HEK293 (cell line): ENCODE data around the gene GSK3B.

Experiments
- CTCF ChIA-PET: fragments of 350-600 bp; formaldehyde crosslinking; extraction: SDS; loops from one replicate; lab custom pipeline; 2021; ENCODE audit warnings: antibody characterized with exemption; lab: Yijun Ruan, JAX
- POLR2A ChIA-PET: fragments of 300-600 bp; formaldehyde crosslinking; extraction: SDS; loops from one replicate; lab custom pipeline; 2020; ENCODE audit warnings: antibody characterized with exemption, inconsistent platforms; lab: Yijun Ruan, JAX
- H3K27ac ChIP-seq: fragments of 200-500 bp; sonication (Bioruptor generic); 2 replicates; pipeline ENCODE4 v1.5.1; 2014; ENCODE audit warnings: low read depth, low read length, control low read depth, inconsistent platforms; ENCODE audit errors: extremely low read depth
- H3K36me3 ChIP-seq, 2 experiments: fragments of 200-500 bp in 1 of 2; sonication (Bioruptor generic) in 1 of 2; 1 replicate in 1 of 2; 2 replicates in 1 of 2; pipeline ENCODE4 v1.5.1; 2014 to 2017; ENCODE audit warnings: inconsistent platforms in 2 of 2, low read length in 2 of 2; ENCODE audit not compliant: control insufficient read depth in 2 of 2, insufficient read depth in 1 of 2
- H3K4me1 ChIP-seq: fragments of 200-500 bp; sonication (Bioruptor generic); 2 replicates; pipeline ENCODE4 v1.5.1; 2014; ENCODE audit warnings: mild to moderate bottlenecking, low read length, inconsistent platforms; ENCODE audit not compliant: control insufficient read depth, insufficient read depth
- H3K4me3 ChIP-seq: 2 replicates; pipeline ENCODE4 v1.5.1; 2011; ENCODE audit warnings: low read depth, mild to moderate bottlenecking, control low read depth, low read length, moderate library complexity
- H3K9me3 ChIP-seq: fragments of 200-500 bp; sonication (Bioruptor generic); 2 replicates; pipeline ENCODE4 v1.5.1; 2014; ENCODE audit warnings: low read depth, low read length, inconsistent platforms; ENCODE audit not compliant: control insufficient read depth, insufficient read depth
- GLIS1 ChIP-seq: fragments of 450-650 bp; formaldehyde crosslinking; IDR thresholded peaks from 2 replicates; pipeline ENCODE4 v1.5.1; 2016; ENCODE audit warnings: missing biosample characterization, missing genetic modification characterization
- YY2 ChIP-seq: fragments of 450-650 bp; formaldehyde crosslinking; IDR thresholded peaks from 2 replicates; pipeline ENCODE4 v1.5.1; 2016; ENCODE audit warnings: missing biosample characterization, missing genetic modification characterization
- ZBTB17 ChIP-seq: fragments of 450-650 bp; formaldehyde crosslinking; IDR thresholded peaks from 2 replicates; pipeline ENCODE4 v1.5.1; 2016; ENCODE audit warnings: missing biosample characterization, missing genetic modification characterization
- ZBTB49 ChIP-seq: fragments of 450-650 bp; formaldehyde crosslinking; IDR thresholded peaks from 2 replicates; pipeline ENCODE4 v1.5.1; 2016; ENCODE audit warnings: missing biosample characterization, missing genetic modification characterization, low read depth
- ZFHX2 ChIP-seq: fragments of 450-650 bp; formaldehyde crosslinking; conservative IDR thresholded peaks from 2 replicates; pipeline ENCODE4 v1.5.1; 2016; ENCODE audit warnings: missing biosample characterization, missing genetic modification characterization
- ZNF121 ChIP-seq: fragments of 450-650 bp; formaldehyde crosslinking; IDR thresholded peaks from 2 replicates; pipeline ENCODE4 v1.5.1; 2016; ENCODE audit warnings: missing biosample characterization, missing genetic modification characterization
- ZNF169 ChIP-seq: fragments of 450-650 bp; formaldehyde crosslinking; IDR thresholded peaks from 2 replicates; pipeline ENCODE4 v1.5.1; 2016; ENCODE audit warnings: missing biosample characterization, missing genetic modification characterization
- ZNF18 ChIP-seq: fragments of 450-650 bp; formaldehyde crosslinking; IDR thresholded peaks from 2 replicates; pipeline ENCODE4 v1.5.1; 2016; ENCODE audit warnings: missing biosample characterization, missing genetic modification characterization
- ZNF184 ChIP-seq: fragments of 450-650 bp; IDR thresholded peaks from 2 replicates; pipeline ENCODE4 v1.5.1; 2018; ENCODE audit warnings: missing biosample characterization, mild to moderate bottlenecking, missing genetic modification characterization
- ZNF24 ChIP-seq: fragments of 450-650 bp; formaldehyde crosslinking; IDR thresholded peaks from 2 replicates; pipeline ENCODE4 v1.5.1; 2016; ENCODE audit warnings: missing biosample characterization, missing genetic modification characterization
- ZNF350 ChIP-seq: fragments of 450-650 bp; formaldehyde crosslinking; IDR thresholded peaks from 2 replicates; pipeline ENCODE4 v1.5.0; 2017; ENCODE audit warnings: missing biosample characterization, mild to moderate bottlenecking, missing genetic modification characterization
- ZNF366 ChIP-seq: fragments of 450-650 bp; formaldehyde crosslinking; conservative IDR thresholded peaks from 2 replicates; pipeline ENCODE4 v1.5.1; 2016; ENCODE audit warnings: missing biosample characterization, missing genetic modification characterization
- ZNF416 ChIP-seq: fragments of 450-650 bp; formaldehyde crosslinking; IDR thresholded peaks from 2 replicates; pipeline ENCODE4 v1.5.1; 2016; ENCODE audit warnings: missing biosample characterization, missing genetic modification characterization
- ZNF426 ChIP-seq: fragments of 450-650 bp; formaldehyde crosslinking; IDR thresholded peaks from 2 replicates; pipeline ENCODE4 v1.5.1; 2017; ENCODE audit warnings: missing biosample characterization, missing genetic modification characterization, mild to moderate bottlenecking, inconsistent platforms, moderate library complexity
- ZNF433 ChIP-seq: fragments of 450-650 bp; formaldehyde crosslinking; IDR thresholded peaks from 2 replicates; pipeline ENCODE4 v1.5.1; 2016; ENCODE audit warnings: missing biosample characterization, missing genetic modification characterization, low read depth
- ZNF473 ChIP-seq: fragments of 450-650 bp; formaldehyde crosslinking; IDR thresholded peaks from 2 replicates; pipeline ENCODE4 v1.5.1; 2017; ENCODE audit warnings: missing biosample characterization, missing genetic modification characterization
- ZNF488 ChIP-seq: fragments of 450-650 bp; formaldehyde crosslinking; IDR thresholded peaks from 2 replicates; pipeline ENCODE4 v1.5.1; 2016; ENCODE audit warnings: missing biosample characterization, missing genetic modification characterization
- ZNF555 ChIP-seq: fragments of 450-650 bp; formaldehyde crosslinking; conservative IDR thresholded peaks from 2 replicates; pipeline ENCODE4 v1.5.1; 2017; ENCODE audit warnings: missing biosample characterization, mild to moderate bottlenecking, missing genetic modification characterization, inconsistent platforms
- ZNF626 ChIP-seq: fragments of 450-650 bp; sonication (Bioruptor Pico); formaldehyde crosslinking; IDR thresholded peaks from 2 replicates; pipeline ENCODE4 v1.5.1; 2018; ENCODE audit warnings: missing biosample characterization, missing genetic modification characterization, inconsistent platforms
- ZNF645 ChIP-seq: fragments of 450-650 bp; formaldehyde crosslinking; IDR thresholded peaks from 2 replicates; pipeline ENCODE4; 2016; ENCODE audit warnings: missing biosample characterization, missing genetic modification characterization
- ZNF658 ChIP-seq: fragments of 450-650 bp; formaldehyde crosslinking; IDR thresholded peaks from 2 replicates; pipeline ENCODE4; 2016; ENCODE audit warnings: missing biosample characterization, missing genetic modification characterization
- ZNF704 ChIP-seq: fragments of 450-650 bp; formaldehyde crosslinking; IDR thresholded peaks from 2 replicates; pipeline ENCODE4 v1.5.1; 2016; ENCODE audit warnings: missing biosample characterization, missing genetic modification characterization
- ZNF777 ChIP-seq: fragments of 450-650 bp; formaldehyde crosslinking; IDR thresholded peaks from 2 replicates; pipeline ENCODE4 v1.5.1; 2017; ENCODE audit warnings: missing biosample characterization, missing genetic modification characterization, borderline replicate concordance
- ZNF837 ChIP-seq: fragments of 450-650 bp; formaldehyde crosslinking; IDR thresholded peaks from 2 replicates; pipeline ENCODE4 v1.5.1; 2016; ENCODE audit warnings: missing biosample characterization, missing genetic modification characterization
- ZSCAN5A ChIP-seq: fragments of 450-650 bp; formaldehyde crosslinking; IDR thresholded peaks from 2 replicates; pipeline ENCODE4 v1.5.1; 2016; ENCODE audit warnings: missing biosample characterization, missing genetic modification characterization

GSK3B gene

GRCh38 chr3:119967353-119968006 lies 126.8 kb downstream of the GSK3B start (continued):
- TF ChIP-seq ZNF169 (tag by site-specific recombination) = no peak
- no peak for TF ChIP-seq YY2
- no peak for TF ChIP-seq ZNF24 (tag by site-specific recombination)
- TF ChIP-seq ZNF555 (tag by site-specific recombination) = no peak
- peak; percentile 54; the same call in 1 of the 2 replicates for TF ChIP-seq ZNF366 (tag by site-specific recombination)

- ChIA-PET POLR2A (no interaction called here), CTCF (no interaction called here)
- H3K4me1 ChIP-seq = no peaks in the 10 kb centered on the region; the same call in 1 of the 2 replicates
- no peak overlapping the region for H3K27ac ChIP-seq
- no peak overlapping the region for H3K4me3 ChIP-seq
- H3K9me3 ChIP-seq = no peaks in the 10 kb centered on the region
- H3K36me3 ChIP-seq = no peaks in the 10 kb centered on the region
- TF ChIP-seq ZNF121 (tag by site-specific recombination) (no peak), ZNF658 (tag by site-specific recombination) (no peak), ZNF777 (tag by site-specific recombination) (no peak), ZBTB17 (tag by site-specific recombination) (no peak), GLIS1 (tag by site-specific recombination) (no peak), ZNF350 (tag by site-specific recombination) (no peak), ZNF416 (tag by site-specific recombination) (no peak), ZNF837 (tag by site-specific recombination) (no peak), ZNF626 (no peak), ZNF645 (tag by site-specific recombination) (no peak), ZFHX2 (no peak), ZNF433 (tag by site-specific recombination) (no peak), ZSCAN5A (tag by site-specific recombination) (no peak), ZNF704 (tag by site-specific recombination) (no peak)
Measured at GRCh38 chr3:119965692-119966091, 128.6 kb downstream of the GSK3B start.

GRCh38 chr3:119964294-119964693 lies 130.0 kb downstream of the GSK3B start:
- TF ChIP-seq ZNF426 (tag by site-specific recombination) (no peak), ZBTB49 (no peak), ZNF18 (tag by site-specific recombination) (no peak), ZNF473 (tag by site-specific recombination) (no peak), YY2 (no peak), ZNF488 (no peak), ZNF184 (tag by site-specific recombination) (no peak)
- TF ChIP-seq, all 188 proteins: peak for 0
- Histone ChIP-seq H3K27ac (no peak overlapping the region), H3K4me1 (no peaks in the 10 kb centered on the region; the same call in 1 of the 2 replicates), H3K4me3 (no peak overlapping the region), H3K36me3 (no peaks in the 10 kb centered on the region), H3K9me3 (no peaks in the 10 kb centered on the region)
- ChIA-PET CTCF (no interaction called here), POLR2A (no interaction called here)
